Inferior parietal cortex (tissue), 1 donor: ENCODE data around the gene IBA57.

Experiments
- DNase-seq: peaks from one replicate; pipeline ENCODE4 v3.0.0-alpha.2; 2016; ENCODE audit errors: extremely low spot score

The IBA57 gene

GRCh38 chr1:228144993-228145343 is 20.6 kb upstream of the IBA57 start:
- no peak for DNase-seq

- DNase-seq: no peak
Observed at GRCh38 chr1:228145463-228146416, 19.9 kb upstream of the IBA57 start.

DNA sequence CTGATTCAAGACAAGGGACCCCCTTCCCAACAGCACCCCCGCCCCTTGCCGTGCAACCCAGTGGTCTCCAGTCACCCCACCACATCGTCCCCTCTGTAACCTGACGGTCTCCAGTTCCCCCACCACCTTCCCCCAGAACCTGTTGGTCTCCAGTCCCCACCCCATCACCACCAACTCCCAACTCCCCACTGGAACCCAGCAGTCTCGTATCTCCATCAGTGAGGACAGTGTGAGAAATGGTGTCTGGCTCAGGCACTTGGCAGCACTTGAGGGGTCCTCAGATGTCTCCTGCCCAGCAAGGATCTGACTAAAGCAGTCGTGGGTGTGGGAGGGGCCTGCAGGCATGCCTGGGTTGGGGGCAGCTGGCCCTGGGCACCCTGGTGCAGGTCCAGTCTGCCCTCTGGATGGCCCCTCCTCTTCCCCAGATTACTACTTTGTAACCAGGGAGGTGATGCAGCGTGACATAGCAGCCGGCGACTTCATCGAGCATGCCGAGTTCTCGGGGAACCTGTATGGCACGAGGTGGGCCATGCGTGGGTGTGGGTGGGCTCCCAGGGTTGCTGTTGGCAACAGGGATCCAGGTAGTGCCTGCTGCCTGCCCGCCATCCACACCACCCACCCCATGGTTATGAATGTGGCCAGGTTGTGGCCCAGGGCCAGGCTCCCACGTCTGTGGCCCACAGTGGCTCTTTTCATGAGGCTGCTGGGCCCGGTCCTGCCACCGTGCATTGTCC is 19.0 kb upstream of the IBA57 start:
- no peak for DNase-seq

DNA sequence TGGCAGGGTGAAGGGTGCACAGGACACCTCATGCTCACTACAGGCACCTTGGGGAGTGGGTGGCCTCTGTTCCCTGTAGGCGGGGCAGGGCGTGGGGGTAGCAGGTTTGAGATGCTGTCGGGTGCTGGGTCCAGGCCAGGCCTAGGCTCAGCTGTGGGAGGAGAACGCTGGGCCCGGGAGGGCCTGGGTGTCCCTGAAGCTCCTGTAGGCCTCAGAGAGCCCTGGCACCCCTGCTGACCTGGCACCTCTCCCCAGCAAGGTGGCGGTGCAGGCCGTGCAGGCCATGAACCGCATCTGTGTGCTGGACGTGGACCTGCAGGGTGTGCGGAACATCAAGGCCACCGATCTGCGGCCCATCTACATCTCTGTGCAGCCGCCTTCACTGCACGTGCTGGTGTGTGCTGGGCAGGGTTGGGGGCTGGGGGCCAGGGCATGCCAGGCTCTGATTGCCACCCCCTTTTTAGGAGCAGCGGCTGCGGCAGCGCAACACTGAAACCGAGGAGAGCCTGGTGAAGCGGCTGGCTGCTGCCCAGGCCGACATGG is 18.4 kb upstream of the IBA57 start:
- no peak for DNase-seq

GRCh38 chr1:228147768-228148167 is 17.8 kb upstream of the IBA57 start:
- DNase-seq: no peak

GRCh38 chr1:228148196-228148861 is 17.3 kb upstream of the IBA57 start:
- no peak for DNase-seq

GRCh38 chr1:228148935-228149405 is 16.6 kb upstream of the IBA57 start:
- no peak for DNase-seq

DNA sequence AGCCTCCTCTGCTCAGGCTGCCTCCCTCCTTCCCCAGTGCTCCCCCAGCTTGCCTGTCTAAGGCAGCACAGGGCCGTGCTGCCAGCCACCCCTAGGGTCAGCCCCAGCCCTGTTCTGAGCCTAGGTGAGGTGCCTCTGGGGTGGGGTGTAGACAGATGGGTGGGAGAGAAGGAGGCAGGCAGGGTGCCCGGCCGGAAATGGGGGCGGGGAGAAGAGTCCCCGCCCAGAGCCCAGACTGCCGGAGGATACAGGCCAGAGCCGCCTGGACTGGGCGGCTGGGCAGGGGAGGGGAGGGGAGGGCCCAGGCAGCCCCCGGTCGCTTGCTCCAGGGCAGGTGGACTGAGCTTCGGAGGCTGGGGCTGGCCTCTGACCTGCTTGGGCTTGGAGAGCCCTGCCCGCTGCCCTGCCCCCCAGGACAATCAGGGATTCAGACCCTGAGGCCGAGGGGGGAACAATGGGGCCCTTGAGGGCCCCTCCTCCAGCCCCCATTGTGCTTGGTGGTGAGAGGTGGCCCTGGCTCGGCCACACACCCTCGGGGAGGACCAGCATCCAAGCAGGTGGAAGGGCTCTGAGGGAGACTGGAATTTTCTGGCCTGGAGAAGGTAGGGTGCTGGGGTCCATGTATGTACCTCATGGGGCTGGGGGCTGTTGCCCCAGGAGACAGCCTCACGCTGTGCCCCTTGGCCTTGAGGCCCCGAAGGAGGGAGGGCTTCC is 16.0 kb upstream of the IBA57 start, which contains the start of gene GJC2:
Gene GJC2 (plus strand): TSS at position 525 of the 714 bp plus-strand sequence. CDS start 7,829 bp downstream, outside the sequence.
- peak; percentile 35 for DNase-seq

- DNase-seq: no peak
Observed at GRCh38 chr1:228150120-228150460, 15.5 kb upstream of the IBA57 start.

DNA sequence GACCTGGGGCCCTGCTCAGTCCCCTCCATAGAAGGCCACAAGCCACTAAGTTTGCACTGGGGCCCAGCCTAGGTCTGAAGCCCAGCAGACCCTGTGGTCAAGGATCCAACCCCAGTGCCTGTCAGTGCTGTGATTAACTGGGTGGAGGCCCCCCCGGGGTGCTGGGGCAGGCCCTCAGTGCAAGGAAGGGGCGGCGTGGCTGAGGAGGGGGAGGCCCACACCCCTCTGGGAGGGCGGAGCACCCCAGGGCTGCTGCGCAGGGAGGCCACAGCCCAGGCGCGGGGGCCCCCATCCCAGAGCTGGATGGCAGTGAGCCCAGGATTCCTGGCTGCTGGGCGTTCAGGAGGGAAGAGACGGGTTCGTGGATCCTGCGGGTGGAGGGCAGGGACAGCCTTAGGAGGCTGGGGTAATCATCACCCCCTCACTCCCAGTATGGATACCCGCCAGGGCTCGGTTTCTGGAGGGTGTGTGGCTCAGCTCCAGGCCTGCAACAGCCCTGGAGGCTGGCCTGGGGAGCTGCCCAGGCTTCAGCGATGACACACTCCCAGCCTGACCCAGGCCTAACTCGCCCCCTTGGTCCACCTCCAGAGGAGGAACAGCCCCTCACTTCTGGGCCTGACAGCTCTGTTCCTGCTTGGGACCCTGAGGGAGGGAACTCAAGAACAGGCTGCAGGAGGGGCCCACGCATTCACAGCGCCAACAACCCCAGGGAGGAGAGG is 15.0 kb upstream of the IBA57 start:
- DNase-seq: peak; percentile 52

DNA sequence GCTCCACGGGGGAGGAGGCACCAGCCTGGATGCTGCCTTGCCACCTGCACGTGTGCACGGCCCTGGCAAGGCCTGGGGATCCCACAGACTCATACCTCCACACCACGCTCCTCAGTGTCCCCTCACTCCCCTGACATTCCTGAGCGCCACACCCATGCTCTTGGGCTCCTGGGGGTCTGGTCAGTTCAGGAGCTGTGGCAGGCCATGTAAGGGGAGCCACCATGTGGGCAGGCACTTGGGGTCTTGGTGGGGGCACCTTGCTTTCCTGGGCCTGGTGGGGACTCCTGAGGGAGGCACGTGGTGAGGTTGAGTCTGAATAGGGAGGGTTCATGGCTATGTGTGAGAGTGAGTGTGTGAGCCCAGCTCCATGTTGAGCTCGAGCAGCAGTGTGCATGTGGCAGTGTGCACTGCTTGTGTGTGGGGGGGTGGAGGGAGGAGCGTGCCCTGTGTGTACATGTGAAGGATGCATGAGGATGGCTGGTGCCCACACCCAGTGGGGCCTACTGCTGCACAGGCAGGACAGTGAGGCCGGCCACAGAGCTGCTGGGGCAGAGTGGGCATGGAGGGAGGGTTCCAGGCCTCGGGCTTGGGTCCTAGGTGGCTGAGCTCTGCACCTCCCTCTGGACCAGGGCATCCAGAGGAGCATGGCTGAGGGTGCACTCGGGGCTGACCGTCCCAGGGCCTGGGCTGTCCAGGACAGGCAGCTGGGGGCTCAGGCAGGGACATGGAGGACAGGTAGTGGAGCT is 14.3 kb upstream of the IBA57 start:
- DNase-seq: no peak

GRCh38 chr1:228152097-228152917 is 13.3 kb upstream of the IBA57 start:
- DNase-seq: no peak

DNA sequence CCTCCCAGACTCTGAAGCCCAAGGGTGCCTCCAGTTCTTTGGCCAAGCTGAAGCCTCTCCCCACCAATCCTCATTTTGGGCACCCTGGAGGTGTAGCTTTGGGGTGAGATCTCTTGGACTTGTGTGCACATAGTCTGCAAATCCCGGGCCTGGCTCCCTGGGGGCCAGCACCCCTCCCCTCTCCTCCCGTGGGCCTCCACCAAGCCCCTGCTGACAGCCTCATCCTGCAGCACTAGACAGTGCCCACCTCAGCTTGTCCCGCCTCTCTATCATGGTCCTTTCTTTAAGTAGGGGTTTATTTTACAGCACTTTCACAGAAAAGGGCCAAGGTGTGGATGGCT is 12.7 kb upstream of the IBA57 start:
- no peak for DNase-seq

GRCh38 chr1:228154021-228154669 is 11.5 kb upstream of the IBA57 start:
- no peak for DNase-seq

GRCh38 chr1:228154670-228155571 is 10.7 kb upstream of the IBA57 start:
- DNase-seq: no peak

DNA sequence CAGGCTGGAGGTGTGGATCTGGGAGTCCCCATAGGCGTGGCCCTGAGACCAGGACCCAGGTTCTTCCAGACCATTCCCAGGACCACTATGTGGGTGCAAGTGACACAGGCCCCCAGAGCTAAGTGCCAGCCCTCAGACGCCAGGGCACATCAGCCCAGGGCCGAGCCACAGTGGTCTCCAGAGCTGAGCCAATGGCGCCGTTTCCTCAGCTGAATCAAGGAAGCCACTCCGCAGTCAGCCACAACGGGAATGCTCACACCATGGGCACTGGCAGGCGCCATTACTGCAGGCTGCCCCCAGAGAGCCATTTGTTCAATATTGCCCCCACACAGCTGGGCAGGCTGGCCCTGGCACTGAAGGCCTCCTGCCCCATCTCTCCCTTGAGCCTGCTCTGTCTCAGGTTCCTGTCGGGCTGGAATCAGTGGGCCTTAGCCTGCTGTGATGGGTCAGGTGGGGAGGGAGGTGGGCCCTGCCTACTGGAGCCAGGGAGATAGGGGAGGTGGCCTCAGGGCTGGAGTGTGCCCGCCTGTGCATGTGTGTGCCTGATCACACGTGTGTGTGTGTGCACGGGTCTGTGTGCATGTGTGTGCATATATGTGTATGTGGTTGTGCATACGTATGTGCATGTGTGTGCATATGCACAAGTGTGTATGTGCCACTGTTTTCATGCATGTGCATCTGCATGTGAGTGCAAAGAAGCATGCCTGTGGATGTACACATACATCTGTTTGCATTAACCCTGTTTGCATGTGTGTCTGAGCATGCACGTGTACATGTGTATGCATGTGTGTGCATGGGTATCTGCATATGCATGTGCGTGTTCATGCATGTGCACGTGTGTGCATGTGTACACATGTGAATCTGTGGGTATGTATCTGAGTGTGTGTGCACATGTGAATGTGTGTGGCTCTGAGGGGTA is 9.7 kb upstream of the IBA57 start:
- no peak for DNase-seq

DNA sequence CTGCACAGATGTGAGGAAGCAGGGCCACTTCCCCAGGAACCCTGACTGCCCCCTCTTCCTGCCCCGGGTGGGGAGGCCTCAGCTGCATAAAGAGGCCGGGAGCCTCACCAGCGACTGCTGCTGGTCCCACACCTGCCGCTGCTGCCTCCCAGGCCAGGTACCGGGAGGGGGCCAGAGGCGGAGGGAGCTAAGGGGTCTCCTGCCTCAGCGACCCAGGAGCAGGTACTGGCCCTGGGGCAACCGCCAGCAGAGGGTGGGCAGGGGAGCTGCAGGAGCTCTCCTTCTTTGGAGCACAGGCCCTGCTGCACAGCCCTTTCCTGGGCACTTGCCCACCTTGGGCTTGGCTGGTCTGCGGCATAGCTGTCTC is 9.1 kb upstream of the IBA57 start:
- DNase-seq: no peak
